ENCODE data around the gene SLC25A6. TPM values are rescaled to one million over a fixed set of nuclear protein-coding genes. Genes with fewer than 3 reads are reported as not detected.
A peak's percentile ranks its signal among the peaks of the same experiment; 100 is the strongest.

SLC25A6 gene
- polyA plus RNA-seq, 1 donor (not counting 4 experiments of a cell fraction or from before 2014, with no cell fraction given) = 179 TPM

- H3K4me2 ChIP-seq (ENCODE audit: control insufficient read depth, extremely low read depth, insufficient read depth, low read depth, low read length) = peak overlapping the region; percentile 83
- H3K27ac ChIP-seq (ENCODE audit: control insufficient read depth, insufficient read depth, low read length) = peak overlapping the region; percentile 91
- DNase-seq (ENCODE audit: low read depth, low spot score) = no peak
- H3K9me3 ChIP-seq (ENCODE audit: control insufficient read depth, low read depth, low read length) = no peaks in the 10 kb centered on the region
- H3K9ac ChIP-seq (ENCODE audit: control insufficient read depth, extremely low read depth, insufficient read depth, low read length) = peak overlapping the region; percentile 83
- H3K9me1 ChIP-seq (ENCODE audit: control insufficient read depth, extremely low read depth, insufficient read depth, low read length) = no peaks in the 10 kb centered on the region
- no peak for TF ChIP-seq EZH2 (IDR thresholded peaks at IDR 0.05; ENCODE audit: low read length)
- TF ChIP-seq, protein P1, sequence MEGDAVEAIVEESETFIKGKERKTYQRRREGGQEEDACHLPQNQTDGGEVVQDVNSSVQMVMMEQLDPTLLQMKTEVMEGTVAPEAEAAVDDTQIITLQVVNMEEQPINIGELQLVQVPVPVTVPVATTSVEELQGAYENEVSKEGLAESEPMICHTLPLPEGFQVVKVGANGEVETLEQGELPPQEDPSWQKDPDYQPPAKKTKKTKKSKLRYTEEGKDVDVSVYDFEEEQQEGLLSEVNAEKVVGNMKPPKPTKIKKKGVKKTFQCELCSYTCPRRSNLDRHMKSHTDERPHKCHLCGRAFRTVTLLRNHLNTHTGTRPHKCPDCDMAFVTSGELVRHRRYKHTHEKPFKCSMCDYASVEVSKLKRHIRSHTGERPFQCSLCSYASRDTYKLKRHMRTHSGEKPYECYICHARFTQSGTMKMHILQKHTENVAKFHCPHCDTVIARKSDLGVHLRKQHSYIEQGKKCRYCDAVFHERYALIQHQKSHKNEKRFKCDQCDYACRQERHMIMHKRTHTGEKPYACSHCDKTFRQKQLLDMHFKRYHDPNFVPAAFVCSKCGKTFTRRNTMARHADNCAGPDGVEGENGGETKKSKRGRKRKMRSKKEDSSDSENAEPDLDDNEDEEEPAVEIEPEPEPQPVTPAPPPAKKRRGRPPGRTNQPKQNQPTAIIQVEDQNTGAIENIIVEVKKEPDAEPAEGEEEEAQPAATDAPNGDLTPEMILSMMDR (optimal IDR thresholded peaks at IDR 0.05 in 1 of 3, IDR thresholded peaks at IDR 0.05 in 1 of 3, conservative IDR thresholded peaks at IDR 0.05 in 1 of 3; ENCODE audit: extremely low read depth in 1 of 3, insufficient read depth in 2 of 3, low read length in 3 of 3) = no peak
- H3K4me3 ChIP-seq (ENCODE audit: control insufficient read depth in 2 of 3, extremely low read depth in 1 of 3, insufficient read depth in 2 of 3, low read depth in 1 of 3, low read length in 3 of 3) = peak overlapping the region; percentile 68 to 100 (median 74)
- FAIRE-seq = no peak
- peaks cover 24 to 27% of the 10 kb centered on the region in 2 experiments for H3K36me3 ChIP-seq (ENCODE audit: control insufficient read depth in 2 of 2, extremely low read depth in 1 of 2, insufficient read depth in 2 of 2, low read length in 2 of 2)
- dilution Hi-C loops (cut with MboI; ENCODE audit: extremely low pct_ligation_motif_present, low sequenced_read_pairs) = no loop called here
- H4K20me1 ChIP-seq (ENCODE audit: control insufficient read depth, extremely low read depth, insufficient read depth, low read length) = peaks cover 31% of the 10 kb centered on the region
- H3K27me3 ChIP-seq (ENCODE audit: control insufficient read depth, extremely low read depth, insufficient read depth, low read length) = no peaks in the 10 kb centered on the region
- peaks cover 6% of the 10 kb centered on the region for H3K4me1 ChIP-seq (ENCODE audit: control insufficient read depth, extremely low read depth, insufficient read depth, low read length)
- H3K79me2 ChIP-seq (ENCODE audit: control insufficient read depth, insufficient read depth, low read length) = peaks cover 50% of the 10 kb centered on the region
- peak overlapping the region; percentile 82 for H2AFZ ChIP-seq (ENCODE audit: control insufficient read depth, low read length)
These were observed 609 bp upstream of the SLC25A6 start for GRCh38 chrX:1392376-1393068.

DNA sequence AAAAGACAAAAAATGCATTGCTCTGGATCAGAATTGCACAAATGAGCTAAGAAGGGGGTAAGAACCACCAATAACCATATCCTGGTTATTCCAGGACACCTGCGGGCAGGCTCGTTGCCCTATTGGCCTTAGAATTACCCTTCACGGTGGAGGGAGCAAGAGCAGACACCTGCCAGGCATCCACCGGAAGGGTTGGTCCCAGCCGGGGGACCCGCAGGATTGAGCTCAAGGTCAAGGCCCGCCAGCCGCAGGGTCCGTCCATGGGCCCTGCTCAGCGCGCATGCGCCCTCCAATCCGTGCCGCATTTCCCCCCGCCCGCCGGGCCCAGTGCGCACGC lies 575 bp downstream of the SLC25A6 start:
- no peaks in the 10 kb centered on the region for H3K27me3 ChIP-seq (ENCODE audit: control insufficient read depth, extremely low read depth, insufficient read depth, low read length)
- peak overlapping the region; percentile 63 for H3K4me2 ChIP-seq (ENCODE audit: control insufficient read depth, extremely low read depth, insufficient read depth, low read depth, low read length)
- dilution Hi-C loops (cut with MboI; ENCODE audit: extremely low pct_ligation_motif_present, low sequenced_read_pairs) = no loop called here
- peaks cover 60% of the 10 kb centered on the region for H3K79me2 ChIP-seq (ENCODE audit: control insufficient read depth, insufficient read depth, low read length)
- H3K36me3 ChIP-seq (ENCODE audit: control insufficient read depth in 2 of 2, extremely low read depth in 1 of 2, insufficient read depth in 2 of 2, low read length in 2 of 2) = peaks cover 26 to 35% of the 10 kb centered on the region in 2 experiments
- TF ChIP-seq EZH2 (IDR thresholded peaks at IDR 0.05; ENCODE audit: low read length) = no peak
- peaks cover 37% of the 10 kb centered on the region for H4K20me1 ChIP-seq (ENCODE audit: control insufficient read depth, extremely low read depth, insufficient read depth, low read length)
- no peak overlapping the region for H2AFZ ChIP-seq (ENCODE audit: control insufficient read depth, low read length)
- DNase-seq (ENCODE audit: low read depth, low spot score) (peak; percentile 44), FAIRE-seq (no peak)
- H3K9me1 ChIP-seq (ENCODE audit: control insufficient read depth, extremely low read depth, insufficient read depth, low read length) = no peaks in the 10 kb centered on the region
- peaks cover 6% of the 10 kb centered on the region for H3K4me1 ChIP-seq (ENCODE audit: control insufficient read depth, extremely low read depth, insufficient read depth, low read length)
- no peaks in the 10 kb centered on the region for H3K9me3 ChIP-seq (ENCODE audit: control insufficient read depth, low read depth, low read length)
- peak overlapping the region; percentile 91 for H3K27ac ChIP-seq (ENCODE audit: control insufficient read depth, insufficient read depth, low read length)
- H3K9ac ChIP-seq (ENCODE audit: control insufficient read depth, extremely low read depth, insufficient read depth, low read length) = peak overlapping the region; percentile 97
- peak overlapping the region; percentile 66 to 100 (median 99) for H3K4me3 ChIP-seq (ENCODE audit: control insufficient read depth in 2 of 3, extremely low read depth in 1 of 3, insufficient read depth in 2 of 3, low read depth in 1 of 3, low read length in 3 of 3)

Measured in keratinocyte (primary cell).